OCI-LY7 (cell line): ENCODE data around the gene IRX4.

Experiments
- CTCF ChIP-seq: fragments of 200-600 bp; sonication (generic); conservative IDR thresholded peaks from 2 replicates; pipeline ENCODE4 v1.5.1; 2014; ENCODE audit warnings: mild to moderate bottlenecking, antibody characterized with exemption, low read length, moderate library complexity, mixed read lengths
- EZH2phosphoT487 ChIP-seq: fragments of 200-600 bp; sonication (generic); IDR thresholded peaks from 2 replicates; pipeline ENCODE4 v1.6.1; 2018; ENCODE audit warnings: low read depth, borderline replicate concordance, mild to moderate bottlenecking, mixed run types, antibody characterized with exemption, low read length, moderate library complexity, mixed read lengths

- no peak for TF ChIP-seq EZH2phosphoT487
- TF ChIP-seq CTCF = no peak
These were observed 54.8 kb downstream of the IRX4 start for GRCh38 chr5:1827886-1828397.
